ENCODE data around the gene TMEM132D. TPM values are rescaled to one million over a fixed set of nuclear protein-coding genes. Genes with fewer than 3 reads are reported as not detected.

Gene TMEM132D
- total RNA-seq, 1 donor from 2014 or later = 16.5 TPM

- Mint-ChIP-seq H3K36me3 (ENCODE audit: unreplicated experiment) (no peaks in the 10 kb centered on the region), H3K9me3 (ENCODE audit: unreplicated experiment) (peaks cover 3% of the 10 kb centered on the region), H3K4me1 (ENCODE audit: low read depth, unreplicated experiment) (no peaks in the 10 kb centered on the region), H3K4me3 (ENCODE audit: unreplicated experiment) (no peak overlapping the region), H3K27me3 (ENCODE audit: unreplicated experiment) (no peaks in the 10 kb centered on the region), H3K27ac (ENCODE audit: unreplicated experiment) (no peak overlapping the region)
- no peak for DNase-seq
- TF ChIP-seq, protein P1, sequence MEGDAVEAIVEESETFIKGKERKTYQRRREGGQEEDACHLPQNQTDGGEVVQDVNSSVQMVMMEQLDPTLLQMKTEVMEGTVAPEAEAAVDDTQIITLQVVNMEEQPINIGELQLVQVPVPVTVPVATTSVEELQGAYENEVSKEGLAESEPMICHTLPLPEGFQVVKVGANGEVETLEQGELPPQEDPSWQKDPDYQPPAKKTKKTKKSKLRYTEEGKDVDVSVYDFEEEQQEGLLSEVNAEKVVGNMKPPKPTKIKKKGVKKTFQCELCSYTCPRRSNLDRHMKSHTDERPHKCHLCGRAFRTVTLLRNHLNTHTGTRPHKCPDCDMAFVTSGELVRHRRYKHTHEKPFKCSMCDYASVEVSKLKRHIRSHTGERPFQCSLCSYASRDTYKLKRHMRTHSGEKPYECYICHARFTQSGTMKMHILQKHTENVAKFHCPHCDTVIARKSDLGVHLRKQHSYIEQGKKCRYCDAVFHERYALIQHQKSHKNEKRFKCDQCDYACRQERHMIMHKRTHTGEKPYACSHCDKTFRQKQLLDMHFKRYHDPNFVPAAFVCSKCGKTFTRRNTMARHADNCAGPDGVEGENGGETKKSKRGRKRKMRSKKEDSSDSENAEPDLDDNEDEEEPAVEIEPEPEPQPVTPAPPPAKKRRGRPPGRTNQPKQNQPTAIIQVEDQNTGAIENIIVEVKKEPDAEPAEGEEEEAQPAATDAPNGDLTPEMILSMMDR (IDR thresholded peaks at IDR 0.05; ENCODE audit: partially characterized antibody, unreplicated experiment) = no peak
These were observed 24.8 kb upstream of the TMEM132D start for GRCh38 chr12:129928643-129929042.

GRCh38 chr12:129927316-129927900 lies 23.6 kb upstream of the TMEM132D start:
- Mint-ChIP-seq H3K4me3 (ENCODE audit: unreplicated experiment) (no peak overlapping the region), H3K36me3 (ENCODE audit: unreplicated experiment) (no peaks in the 10 kb centered on the region), H3K27ac (ENCODE audit: unreplicated experiment) (no peak overlapping the region), H3K9me3 (ENCODE audit: unreplicated experiment) (peaks cover 3% of the 10 kb centered on the region), H3K4me1 (ENCODE audit: low read depth, unreplicated experiment) (no peaks in the 10 kb centered on the region), H3K27me3 (ENCODE audit: unreplicated experiment) (no peaks in the 10 kb centered on the region)
- TF ChIP-seq, protein P1 (IDR thresholded peaks at IDR 0.05; ENCODE audit: partially characterized antibody, unreplicated experiment) = no peak
- DNase-seq = no peak

GRCh38 chr12:129911428-129912049 lies 7.7 kb upstream of the TMEM132D start:
- Mint-ChIP-seq H3K4me1 (ENCODE audit: low read depth, unreplicated experiment) (peaks cover 9% of the 10 kb centered on the region), H3K36me3 (ENCODE audit: unreplicated experiment) (peaks cover 6% of the 10 kb centered on the region)

GRCh38 chr12:129909051-129910020 lies 5.5 kb upstream of the TMEM132D start:
- TF ChIP-seq, protein P1 (IDR thresholded peaks at IDR 0.05; ENCODE audit: partially characterized antibody, unreplicated experiment) = no peak
- Mint-ChIP-seq H3K36me3 (ENCODE audit: unreplicated experiment) (peaks cover 6% of the 10 kb centered on the region), H3K4me1 (ENCODE audit: low read depth, unreplicated experiment) (peaks cover 11% of the 10 kb centered on the region), H3K27me3 (ENCODE audit: unreplicated experiment) (peaks cover 10% of the 10 kb centered on the region), H3K9me3 (ENCODE audit: unreplicated experiment) (peaks cover 18% of the 10 kb centered on the region), H3K27ac (ENCODE audit: unreplicated experiment) (peak overlapping the region; percentile 92), H3K4me3 (ENCODE audit: unreplicated experiment) (no peak overlapping the region)
- peak; percentile 31 for DNase-seq

More at GRCh38 chr12:129911428-129912049, 7.7 kb upstream of the TMEM132D start:
- peak overlapping the region; percentile 82 for H3K27ac Mint-ChIP-seq (ENCODE audit: unreplicated experiment)
- H3K27me3 Mint-ChIP-seq (ENCODE audit: unreplicated experiment) = peaks cover 7% of the 10 kb centered on the region
- peak; percentile 73 for DNase-seq
- H3K4me3 Mint-ChIP-seq (ENCODE audit: unreplicated experiment) = peak overlapping the region; percentile 26
- TF ChIP-seq, protein P1 (IDR thresholded peaks at IDR 0.05; ENCODE audit: partially characterized antibody, unreplicated experiment) = peak; percentile 76
- H3K9me3 Mint-ChIP-seq (ENCODE audit: unreplicated experiment) = peaks cover 13% of the 10 kb centered on the region
